ENCODE measurements around the gene CTH.
"Not testable (repeated sequence)": the region's sequence is repeated elsewhere in the genome, so short reads cannot be mapped to it uniquely, and the experiment has no call there.

CTH gene

DNA sequence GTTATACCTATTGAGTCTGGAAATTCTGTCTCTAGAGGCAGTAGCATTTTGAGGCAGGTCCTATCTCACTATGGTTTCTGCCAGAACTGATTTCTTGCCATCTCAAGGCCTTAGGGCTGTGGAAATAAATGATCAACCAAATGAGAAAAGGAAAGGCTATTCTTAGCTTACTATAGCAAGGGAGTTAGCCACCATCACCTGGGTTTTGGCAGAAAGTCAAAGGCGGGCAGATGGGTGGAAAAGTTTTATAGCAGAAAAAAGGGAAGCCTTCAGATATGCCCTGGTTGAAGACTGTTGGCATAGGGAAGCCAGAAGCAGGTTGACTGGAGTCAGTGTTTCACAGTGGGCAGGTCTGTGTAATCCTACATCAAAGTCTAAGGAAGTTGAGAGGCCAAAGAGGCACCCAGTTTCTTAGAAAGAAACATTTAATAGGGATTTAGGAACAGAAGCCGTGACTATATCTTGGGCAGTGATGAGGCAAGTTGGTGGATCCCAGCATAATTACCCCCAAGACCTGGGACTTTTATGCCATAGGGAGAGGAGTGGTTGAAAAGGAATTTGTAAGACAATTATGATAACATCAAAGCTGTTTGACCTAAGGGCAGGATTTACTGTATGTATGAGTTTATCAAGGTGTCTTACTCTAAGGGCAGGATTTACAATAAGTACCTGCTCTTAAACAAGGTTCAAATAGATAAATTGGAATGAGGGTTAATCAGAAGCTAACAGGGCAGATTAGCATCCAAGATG, 29.7 kb downstream of the CTH start:
- no peak for TF ChIP-seq CTCF (IDR thresholded peaks at IDR 0.05; ENCODE audit: control insufficient read depth, extremely low read depth, insufficient read depth)
- H3K4me3 ChIP-seq (ENCODE audit: low read depth, low read length) = no peak overlapping the region
- DNase-seq (ENCODE audit: low read depth) = no peak

DNA sequence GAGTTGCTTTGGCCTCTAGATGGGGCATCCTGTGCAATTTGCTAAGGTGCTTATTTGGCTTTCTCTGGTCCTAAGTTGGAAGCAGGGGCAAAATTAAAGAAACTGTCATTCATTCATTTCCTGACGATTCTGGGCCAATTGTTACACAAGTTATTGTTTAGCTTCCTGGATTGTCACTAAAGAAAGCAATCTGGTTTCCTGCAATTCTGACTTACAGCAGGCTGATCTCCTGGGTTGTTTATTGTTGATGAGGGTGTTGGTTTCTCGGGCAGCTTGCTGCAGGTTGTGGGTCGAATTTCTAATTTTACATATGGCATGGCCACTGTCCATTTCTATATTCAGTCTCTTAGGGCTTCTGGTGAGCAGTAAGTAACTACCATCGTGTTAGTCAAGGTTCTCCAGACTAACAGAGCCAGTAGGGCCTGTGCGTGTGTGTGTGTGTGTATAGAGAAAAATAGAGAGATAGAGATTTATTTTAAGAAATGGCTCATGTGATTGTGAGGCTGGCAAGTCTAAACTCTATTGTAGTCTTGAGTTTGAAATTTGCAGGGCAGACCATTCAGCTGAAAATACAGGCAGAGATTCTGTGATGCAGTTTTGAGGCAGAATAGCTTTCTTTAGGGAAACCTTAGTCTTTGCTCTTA, 30.4 kb downstream of the CTH start:
- no peak for DNase-seq (ENCODE audit: low read depth)
- TF ChIP-seq CTCF (IDR thresholded peaks at IDR 0.05; ENCODE audit: control insufficient read depth, extremely low read depth, insufficient read depth) = no peak

DNA sequence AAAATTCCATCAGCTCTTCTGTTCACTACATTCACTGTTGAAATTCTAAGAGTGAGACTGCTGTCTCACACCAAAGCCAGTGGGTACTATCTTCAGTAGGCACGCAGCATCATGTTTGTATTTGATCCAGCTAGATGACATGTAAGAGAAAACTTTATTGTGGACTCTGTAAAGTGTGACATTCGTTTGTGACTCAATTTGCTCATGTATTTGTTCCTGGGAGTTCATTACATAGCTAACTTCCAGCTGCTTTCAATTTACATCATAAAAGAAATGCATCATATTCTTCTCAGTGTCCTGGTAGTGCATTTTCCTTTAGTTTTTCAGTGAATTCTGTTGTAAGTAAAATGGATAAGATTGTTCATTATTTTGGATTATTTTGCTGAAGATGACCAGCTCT, 31.4 kb downstream of the CTH start:
- DNase-seq (ENCODE audit: low read depth) = no peak
- TF ChIP-seq CTCF (IDR thresholded peaks at IDR 0.05; ENCODE audit: control insufficient read depth, extremely low read depth, insufficient read depth) = no peak
- no peak overlapping the region for H3K4me3 ChIP-seq (ENCODE audit: low read depth, low read length)

More for the DNA sequence above, 30.4 kb downstream of the CTH start:
- H3K4me3 ChIP-seq (ENCODE audit: low read depth, low read length) = no peak overlapping the region

DNA sequence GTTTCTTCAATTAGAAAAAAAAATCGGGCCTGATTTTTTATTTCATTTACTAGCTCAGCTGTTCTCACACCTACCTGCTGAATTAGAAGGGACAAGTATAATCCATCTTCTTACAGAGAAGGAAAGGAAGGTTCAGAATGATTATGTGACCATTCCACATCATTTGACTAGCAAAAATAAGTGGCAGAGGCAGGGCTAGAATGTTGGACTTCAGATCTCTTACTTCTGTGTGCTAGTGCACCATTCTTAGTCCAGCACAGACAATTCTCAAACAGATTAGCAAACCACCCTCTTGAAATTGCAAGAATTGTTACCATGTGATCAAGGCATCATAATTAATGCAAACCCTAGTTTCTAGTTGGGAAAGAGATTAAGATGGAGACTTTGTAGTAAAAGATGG, 32.7 kb downstream of the CTH start:
- H3K4me3 ChIP-seq (ENCODE audit: low read depth, low read length) = no peak overlapping the region
- TF ChIP-seq CTCF (IDR thresholded peaks at IDR 0.05; ENCODE audit: control insufficient read depth, extremely low read depth, insufficient read depth) = no peak

GRCh38 chr1:70449049-70449448, 38.0 kb downstream of the CTH start:
- DNase-seq (ENCODE audit: low read depth) = no peak
- TF ChIP-seq CTCF (IDR thresholded peaks at IDR 0.05; ENCODE audit: control insufficient read depth, extremely low read depth, insufficient read depth) = no peak

More for the DNA sequence above, 32.7 kb downstream of the CTH start:
- no peak for DNase-seq (ENCODE audit: low read depth)

DNA sequence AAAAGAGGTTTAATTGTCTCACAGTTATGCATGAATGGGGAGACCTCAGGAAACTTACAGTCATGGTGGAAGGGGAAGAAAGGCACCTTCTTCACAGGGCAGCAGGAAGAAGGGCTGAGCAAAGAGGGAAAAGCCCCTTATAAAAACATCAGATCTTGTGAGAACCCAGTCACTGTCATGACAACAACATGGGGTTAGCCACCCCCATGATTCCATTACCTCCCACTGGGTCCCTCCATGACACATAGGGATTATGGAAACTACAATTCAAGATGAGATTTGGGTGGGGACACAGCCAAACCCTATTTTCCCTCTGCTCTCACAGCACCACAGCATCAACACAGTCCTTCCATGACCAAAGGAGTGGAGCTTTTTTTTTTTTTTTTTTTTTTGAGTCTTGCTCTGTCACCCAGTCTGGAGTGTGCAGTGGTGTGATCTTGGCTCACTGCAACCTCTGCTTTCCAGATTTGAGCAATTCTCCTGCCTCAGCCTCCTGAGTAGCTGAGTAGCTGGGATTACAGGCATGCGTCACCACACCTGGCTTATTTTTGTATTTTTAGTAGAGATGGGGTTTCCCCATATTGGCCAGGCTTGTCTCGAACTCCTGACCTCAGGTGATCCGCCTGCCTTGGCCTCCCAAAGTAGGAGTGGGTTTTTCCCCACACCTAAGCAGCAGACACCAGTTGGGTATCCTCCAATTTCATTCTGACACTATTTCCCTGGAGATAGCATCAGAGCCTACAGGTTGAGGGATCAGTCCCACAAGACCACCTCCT, 41.3 kb downstream of the CTH start:
- not testable (repeated sequence) for H3K4me3 ChIP-seq (ENCODE audit: low read depth, low read length); DNase-seq (ENCODE audit: low read depth)

More at GRCh38 chr1:70449049-70449448, 38.0 kb downstream of the CTH start:
- H3K4me3 ChIP-seq (ENCODE audit: low read depth, low read length) = no peak overlapping the region

DNA sequence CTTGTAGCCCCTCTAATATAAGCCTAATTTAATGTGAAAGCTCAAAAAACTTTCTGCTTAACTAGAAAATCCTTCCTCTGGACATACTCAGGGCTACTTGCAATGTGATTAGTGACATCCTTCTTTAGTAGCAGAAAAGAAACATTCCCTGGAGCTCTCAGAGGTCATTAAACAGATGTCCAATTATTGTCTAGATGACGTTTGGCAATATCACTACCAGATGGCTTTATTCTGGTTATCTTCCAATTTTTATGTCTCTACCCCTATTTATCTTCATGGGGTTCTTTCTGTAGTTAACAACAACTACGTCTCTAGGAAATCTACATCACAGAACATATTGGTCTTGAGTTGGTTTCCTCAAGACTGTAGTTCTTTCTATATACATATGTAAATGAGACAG, 44.2 kb downstream of the CTH start:
- no peak overlapping the region for H3K4me3 ChIP-seq (ENCODE audit: low read depth, low read length)
- no peak for TF ChIP-seq CTCF (IDR thresholded peaks at IDR 0.05; ENCODE audit: control insufficient read depth, extremely low read depth, insufficient read depth)

More for the DNA sequence above, 44.2 kb downstream of the CTH start:
- DNase-seq (ENCODE audit: low read depth) = no peak

Data from LNCaP clone FGC (cell line).